Stimulated activated memory B cell treated with anti-CD40 and anti-IgM and Interleukin-4, amounts not matched to agents 10 μg/mL and 1 μg/mL and 100 μg/mL, for 72 hours (primary cell): ENCODE results near the gene DYNLL1.
"Not testable (repeated sequence)": the region's sequence is repeated elsewhere in the genome, so short reads cannot be mapped to it uniquely, and the experiment has no call there.

Source experiments
- ATAC-seq: fragments of 150-1000 bp; cut with Tn5 transposase; 2 replicates; pipeline ENCODE4 v1.10.0; 2021
- H3K27ac Mint-ChIP-seq: one replicate; pipeline ENCODE4 v1.8.0; 2022; ENCODE audit warnings: mild to moderate bottlenecking, mixed read lengths
- H3K27me3 Mint-ChIP-seq: one replicate; pipeline ENCODE4 v1.8.0; 2022; ENCODE audit warnings: mixed read lengths
- H3K36me3 Mint-ChIP-seq: one replicate; pipeline ENCODE4 v1.8.0; 2022; ENCODE audit warnings: mixed read lengths
- H3K4me1 Mint-ChIP-seq: one replicate; pipeline ENCODE4 v1.8.0; 2022; ENCODE audit warnings: mixed read lengths
- H3K4me3 Mint-ChIP-seq: one replicate; pipeline ENCODE4 v1.8.0; 2022; ENCODE audit warnings: mild to moderate bottlenecking, moderate library complexity, mixed read lengths
- H3K9me3 Mint-ChIP-seq: one replicate; pipeline ENCODE4 v1.8.0; 2022; ENCODE audit warnings: mixed read lengths

The DYNLL1 gene

GRCh38 chr12:120489018-120489417 is 6.9 kb upstream of the DYNLL1 start:
- Mint-ChIP-seq H3K27me3 (no peaks in the 10 kb centered on the region), H3K4me3 (no peak overlapping the region), H3K27ac (no peak overlapping the region), H3K9me3 (no peaks in the 10 kb centered on the region), H3K4me1 (no peaks in the 10 kb centered on the region), H3K36me3 (peaks cover 24% of the 10 kb centered on the region)
- no peak for ATAC-seq

GRCh38 chr12:120490325-120490724 is 5.6 kb upstream of the DYNLL1 start:
- Mint-ChIP-seq H3K27ac (peak overlapping the region; percentile 42), H3K27me3 (no peaks in the 10 kb centered on the region), H3K4me3 (no peak overlapping the region), H3K9me3 (no peaks in the 10 kb centered on the region), H3K36me3 (peaks cover 22% of the 10 kb centered on the region), H3K4me1 (peaks cover 6% of the 10 kb centered on the region)
- no peak for ATAC-seq

DNA sequence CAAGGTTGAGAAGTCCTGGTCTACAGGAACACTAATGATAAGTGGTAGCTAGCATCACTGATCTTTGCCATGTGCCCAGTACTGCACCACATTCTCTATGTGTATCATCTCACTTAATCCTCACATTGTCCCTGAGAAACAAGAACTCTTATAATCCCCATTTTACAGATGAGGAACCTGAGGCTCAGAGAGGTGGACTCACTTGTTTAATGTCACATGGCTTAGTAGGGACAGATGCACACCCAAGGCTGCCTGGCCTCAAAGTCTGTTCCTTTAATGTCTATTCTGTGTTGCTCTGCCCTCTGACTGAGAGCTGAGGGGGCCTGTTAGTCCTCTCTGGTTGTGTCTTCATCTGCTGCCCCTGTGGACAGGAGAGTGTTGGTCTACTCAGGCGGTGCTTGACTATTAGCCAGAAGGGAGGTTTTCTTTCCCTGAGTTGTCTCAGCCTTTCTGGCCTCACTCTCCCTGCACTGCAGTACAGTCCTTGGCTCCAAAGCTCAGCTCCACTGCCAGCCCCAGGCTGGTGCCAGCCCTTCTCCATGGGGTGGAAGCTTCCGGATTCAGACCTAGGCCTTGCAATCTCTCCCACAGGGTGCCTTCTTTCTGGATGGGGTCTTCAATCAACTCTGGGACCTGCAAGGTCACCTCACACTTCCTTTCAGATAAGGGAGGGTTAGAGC is 4.9 kb upstream of the DYNLL1 start:
- H3K9me3 Mint-ChIP-seq, result no peaks in the 10 kb centered on the region
- H3K36me3 Mint-ChIP-seq, result peaks cover 22% of the 10 kb centered on the region
- no peak overlapping the region for H3K4me3 Mint-ChIP-seq
- no peak for ATAC-seq
- no peaks in the 10 kb centered on the region for H3K27me3 Mint-ChIP-seq
- peaks cover 11% of the 10 kb centered on the region for H3K4me1 Mint-ChIP-seq
- H3K27ac Mint-ChIP-seq, result no peak overlapping the region

DNA sequence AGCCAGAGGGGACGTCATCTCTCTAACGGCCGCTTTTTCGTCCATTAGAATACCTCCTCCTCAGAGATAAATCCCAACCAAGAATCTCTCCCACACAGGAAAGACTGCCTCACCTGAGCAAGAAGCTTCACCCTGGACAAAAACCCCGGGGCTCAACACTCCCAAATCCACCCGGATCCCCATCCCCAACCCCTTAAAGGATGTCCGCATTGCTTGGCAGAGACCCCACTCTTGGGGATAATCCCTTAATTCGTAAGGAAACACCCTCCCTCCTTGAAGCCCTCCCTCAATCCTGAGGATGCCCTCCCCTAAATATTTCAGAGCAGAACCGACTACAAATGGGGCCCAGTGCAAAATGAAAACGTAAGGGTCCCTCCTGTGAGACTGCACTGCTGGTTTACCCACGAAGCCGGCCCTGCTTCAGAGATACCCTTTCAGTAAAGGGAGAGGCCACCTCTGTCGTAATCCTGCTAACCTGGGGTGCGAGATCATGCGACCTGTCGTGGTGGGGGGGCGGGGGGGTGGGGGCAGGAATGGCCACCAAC is 655 bp upstream of the DYNLL1 start:
- peak overlapping the region; percentile 87 for H3K27ac Mint-ChIP-seq
- no peaks in the 10 kb centered on the region for H3K27me3 Mint-ChIP-seq
- peak; percentile 10 for ATAC-seq
- H3K9me3 Mint-ChIP-seq, result no peaks in the 10 kb centered on the region
- peaks cover 34% of the 10 kb centered on the region for H3K4me1 Mint-ChIP-seq
- peak overlapping the region; percentile 98 for H3K4me3 Mint-ChIP-seq
- peaks cover 39% of the 10 kb centered on the region for H3K36me3 Mint-ChIP-seq

DNA sequence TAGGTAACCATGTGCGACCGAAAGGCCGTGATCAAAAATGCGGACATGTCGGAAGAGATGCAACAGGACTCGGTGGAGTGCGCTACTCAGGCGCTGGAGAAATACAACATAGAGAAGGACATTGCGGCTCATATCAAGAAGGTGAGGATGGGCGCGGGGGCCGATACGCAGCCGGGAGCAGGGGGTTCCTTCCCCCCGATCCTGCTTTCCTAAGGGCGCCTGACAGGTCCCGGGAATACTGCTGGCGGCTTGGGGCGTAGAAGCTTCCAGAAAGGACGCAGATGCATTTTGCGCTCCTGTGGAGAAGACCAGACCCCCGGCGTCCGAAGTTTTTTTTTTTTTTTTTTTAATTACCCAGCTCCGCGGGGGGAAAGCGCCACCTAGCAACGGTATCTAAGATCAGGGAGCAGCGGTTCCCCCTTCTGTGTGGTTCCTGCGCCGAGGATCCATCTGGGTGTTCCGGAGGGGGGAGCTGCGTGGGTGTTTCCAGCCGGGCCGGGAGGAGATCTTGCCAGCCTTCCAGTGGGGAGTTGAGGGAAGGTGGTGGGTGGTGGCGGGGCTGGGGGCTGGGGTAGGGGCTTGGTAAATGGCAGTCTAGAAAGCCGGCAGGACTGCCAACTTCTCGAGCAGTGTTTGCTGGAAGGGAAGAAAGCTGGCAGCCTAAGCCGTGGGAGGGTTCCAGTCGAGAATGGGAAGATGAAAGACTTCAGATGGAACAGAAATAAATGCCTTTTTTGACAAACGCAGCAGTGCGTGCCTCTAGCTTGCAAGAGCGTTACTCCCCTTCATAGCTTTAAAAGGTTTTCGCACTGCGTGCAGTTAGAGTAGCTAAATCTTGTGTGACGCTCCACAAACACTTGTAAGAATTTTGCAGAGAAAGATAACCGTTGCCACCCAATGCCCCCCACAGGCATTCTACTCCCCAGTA is 764 bp downstream of the DYNLL1 start:
- H3K9me3 Mint-ChIP-seq, result no peaks in the 10 kb centered on the region
- no peaks in the 10 kb centered on the region for H3K27me3 Mint-ChIP-seq
- H3K4me3 Mint-ChIP-seq, result peak overlapping the region; percentile 98
- peak overlapping the region; percentile 87 for H3K27ac Mint-ChIP-seq
- peaks cover 36% of the 10 kb centered on the region for H3K36me3 Mint-ChIP-seq
- peak; percentile 45 for ATAC-seq
- H3K4me1 Mint-ChIP-seq, result peaks cover 34% of the 10 kb centered on the region

- Mint-ChIP-seq H3K9me3 (no peaks in the 10 kb centered on the region), H3K36me3 (peaks cover 36% of the 10 kb centered on the region), H3K27me3 (no peaks in the 10 kb centered on the region), H3K4me1 (peaks cover 34% of the 10 kb centered on the region), H3K4me3 (peak overlapping the region; percentile 98), H3K27ac (peak overlapping the region; percentile 87)
- no peak for ATAC-seq
Measured at GRCh38 chr12:120497524-120498150, 1.7 kb downstream of the DYNLL1 start.

DNA sequence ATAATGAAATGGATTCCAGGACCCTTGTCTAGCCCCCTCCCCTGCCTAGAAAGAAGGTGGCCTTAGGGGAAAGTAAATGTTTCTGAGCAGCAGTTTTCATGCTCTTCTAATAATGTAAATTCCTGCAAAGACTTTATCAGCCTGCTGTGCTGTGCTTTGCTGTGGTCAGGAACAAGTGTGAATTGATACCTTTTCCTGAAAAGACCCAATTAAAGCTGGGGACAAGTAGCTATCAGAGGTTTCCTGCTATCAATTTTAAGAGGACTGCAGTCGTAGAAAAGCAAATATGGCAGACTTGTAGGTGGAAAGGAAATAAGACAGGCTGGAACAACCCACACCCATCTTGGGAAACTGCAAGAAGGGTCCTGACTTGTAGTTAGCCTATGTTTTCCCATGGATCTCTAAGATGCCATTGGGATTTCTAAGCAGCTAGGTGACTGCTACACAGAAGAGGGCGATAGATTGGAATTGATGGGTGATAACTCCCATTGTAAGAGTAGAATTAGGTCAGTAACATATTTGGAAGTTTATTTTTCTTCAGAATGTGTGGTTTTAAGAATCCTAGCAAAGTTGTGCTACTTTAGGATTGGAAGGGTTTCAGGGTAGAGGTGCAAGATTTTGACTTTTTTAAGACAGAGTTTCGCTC is 3.1 kb downstream of the DYNLL1 start:
- Mint-ChIP-seq H3K27me3 (no peaks in the 10 kb centered on the region), H3K9me3 (no peaks in the 10 kb centered on the region), H3K27ac (no peak overlapping the region), H3K4me3 (no peak overlapping the region), H3K4me1 (peaks cover 34% of the 10 kb centered on the region), H3K36me3 (peaks cover 47% of the 10 kb centered on the region)
- ATAC-seq, result no peak

DNA sequence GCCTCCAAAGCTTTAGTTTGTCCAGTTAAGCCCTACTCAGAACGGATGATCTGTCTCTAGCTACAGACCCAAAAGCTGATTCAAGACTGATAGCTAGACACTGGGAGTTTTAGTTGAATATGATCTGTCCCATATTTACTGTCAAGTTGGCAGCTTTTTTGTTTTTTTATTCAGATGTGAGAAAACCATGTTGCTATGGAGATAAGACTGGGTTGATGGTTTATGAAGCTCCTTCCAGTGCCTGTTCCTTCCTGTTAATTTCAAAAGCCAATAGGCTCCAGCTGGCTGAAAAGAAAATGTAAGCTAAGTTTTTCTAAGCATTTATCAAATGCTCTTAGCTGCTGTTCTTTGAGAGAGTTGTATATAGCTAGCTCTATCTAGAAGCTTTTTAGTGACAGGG is 4.7 kb downstream of the DYNLL1 start:
- Mint-ChIP-seq H3K9me3 (no peaks in the 10 kb centered on the region), H3K4me3 (no peak overlapping the region), H3K4me1 (peaks cover 25% of the 10 kb centered on the region), H3K27ac (peak overlapping the region; percentile 37), H3K27me3 (no peaks in the 10 kb centered on the region), H3K36me3 (peaks cover 49% of the 10 kb centered on the region)
- ATAC-seq, result no peak

GRCh38 chr12:120504587-120504986 is 8.7 kb downstream of the DYNLL1 start:
- peaks cover 38% of the 10 kb centered on the region for H3K36me3 Mint-ChIP-seq
- ATAC-seq, result no peak
- no peak overlapping the region for H3K27ac Mint-ChIP-seq

GRCh38 chr12:120508537-120508936 is 12.6 kb downstream of the DYNLL1 start:
- H3K4me3 Mint-ChIP-seq, result no peak overlapping the region
- ATAC-seq, result no peak
- H3K27me3 Mint-ChIP-seq, result no peaks in the 10 kb centered on the region
- no peak overlapping the region for H3K27ac Mint-ChIP-seq
- no peaks in the 10 kb centered on the region for H3K9me3 Mint-ChIP-seq
- H3K36me3 Mint-ChIP-seq, result peaks cover 41% of the 10 kb centered on the region
- no peaks in the 10 kb centered on the region for H3K4me1 Mint-ChIP-seq

More at GRCh38 chr12:120504587-120504986, 8.7 kb downstream of the DYNLL1 start:
- Mint-ChIP-seq H3K4me1 (no peaks in the 10 kb centered on the region), H3K4me3 (no peak overlapping the region), H3K27me3 (no peaks in the 10 kb centered on the region), H3K9me3 (no peaks in the 10 kb centered on the region)

GRCh38 chr12:120514002-120514401 is 18.1 kb downstream of the DYNLL1 start:
- no peak for ATAC-seq

GRCh38 chr12:120515496-120515895 is 19.6 kb downstream of the DYNLL1 start:
- no peaks in the 10 kb centered on the region for H3K9me3 Mint-ChIP-seq
- H3K27ac Mint-ChIP-seq, result no peak overlapping the region
- no peaks in the 10 kb centered on the region for H3K27me3 Mint-ChIP-seq
- no peak for ATAC-seq
- H3K36me3 Mint-ChIP-seq, result peaks cover 40% of the 10 kb centered on the region
- H3K4me3 Mint-ChIP-seq, result no peak overlapping the region
- no peaks in the 10 kb centered on the region for H3K4me1 Mint-ChIP-seq

More at GRCh38 chr12:120514002-120514401, 18.1 kb downstream of the DYNLL1 start:
- H3K4me3 Mint-ChIP-seq, result no peak overlapping the region
- H3K36me3 Mint-ChIP-seq, result peaks cover 51% of the 10 kb centered on the region
- no peak overlapping the region for H3K27ac Mint-ChIP-seq
- H3K9me3 Mint-ChIP-seq, result no peaks in the 10 kb centered on the region
- H3K27me3 Mint-ChIP-seq, result no peaks in the 10 kb centered on the region
- no peaks in the 10 kb centered on the region for H3K4me1 Mint-ChIP-seq

DNA sequence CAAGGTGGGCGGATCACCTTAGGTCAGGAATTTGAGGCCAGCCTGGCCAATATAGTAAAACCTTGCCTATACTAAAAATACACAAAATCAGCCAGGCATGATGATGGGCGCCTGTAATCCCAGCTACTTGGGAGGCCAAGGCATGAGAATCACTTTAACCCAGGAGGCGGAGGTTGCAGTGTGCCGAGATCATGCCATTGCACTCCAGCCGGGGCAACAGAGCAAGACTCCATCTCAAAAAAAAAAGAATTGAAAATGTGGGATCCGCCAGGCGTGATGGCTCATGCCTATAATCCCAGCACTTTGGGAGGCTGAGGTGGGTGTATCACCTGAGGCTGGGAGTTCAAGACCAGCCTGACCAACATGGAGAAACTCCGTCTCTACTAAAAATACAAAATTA is 23.4 kb downstream of the DYNLL1 start:
- not testable (repeated sequence) for H3K27me3 Mint-ChIP-seq, H3K4me1 Mint-ChIP-seq, ATAC-seq, H3K9me3 Mint-ChIP-seq, H3K4me3 Mint-ChIP-seq, H3K27ac Mint-ChIP-seq
- H3K36me3 Mint-ChIP-seq, result peaks cover 22% of the 10 kb centered on the region

DNA sequence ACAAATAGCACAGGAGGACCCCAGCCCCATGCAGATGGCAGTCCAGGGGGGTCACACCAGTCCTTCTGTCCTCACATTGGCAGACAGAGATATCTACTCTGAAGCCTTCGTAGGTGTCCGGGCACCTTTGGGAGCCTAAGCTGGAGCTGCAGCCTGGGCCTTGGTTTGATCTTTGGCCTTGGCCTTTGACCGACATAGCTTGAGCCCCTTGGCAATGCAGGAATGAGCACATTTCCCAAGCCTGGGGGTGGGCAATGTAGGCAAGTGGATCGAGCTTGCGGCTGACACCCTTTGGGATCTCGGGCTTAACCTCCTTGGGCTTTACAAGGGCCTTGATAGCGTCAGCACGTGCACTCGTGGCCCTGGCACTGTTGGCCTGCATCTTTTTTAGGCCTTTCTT is 26.7 kb downstream of the DYNLL1 start:
- H3K27ac Mint-ChIP-seq, result no peak overlapping the region
- no peak for ATAC-seq
- H3K36me3 Mint-ChIP-seq, result no peaks in the 10 kb centered on the region
- no peaks in the 10 kb centered on the region for H3K9me3 Mint-ChIP-seq
- no peaks in the 10 kb centered on the region for H3K4me1 Mint-ChIP-seq
- no peak overlapping the region for H3K4me3 Mint-ChIP-seq
- no peaks in the 10 kb centered on the region for H3K27me3 Mint-ChIP-seq
